ENCODE measurements around the gene CATSPERB.
"Not testable (repeated sequence)": the region's sequence is repeated elsewhere in the genome, so short reads cannot be mapped to it uniquely, and the experiment has no call there.

The CATSPERB gene
- total RNA-seq = 2.0 to 6.0 (median 5.0) reads per million in 4 experiments

DNA sequence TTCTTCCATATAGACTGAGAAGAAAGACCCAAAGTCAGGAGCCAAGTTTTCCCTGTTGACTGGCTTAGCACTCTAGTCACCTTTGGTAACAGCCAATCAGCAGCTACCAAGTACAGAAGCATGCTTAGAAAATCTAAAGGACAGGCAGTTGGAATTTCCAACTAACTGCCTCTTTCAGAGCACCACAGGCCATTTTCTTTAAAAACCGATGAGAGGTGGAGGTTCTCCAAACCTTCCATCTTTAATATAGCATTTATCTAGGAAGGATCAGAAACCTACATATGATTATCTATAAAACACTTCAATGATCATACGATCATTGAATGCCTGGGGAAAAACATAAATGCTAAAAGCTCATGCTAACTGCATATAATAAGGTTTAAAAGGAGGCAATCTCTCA, at the start of gene CATSPERB:
CATSPERB (minus strand) TSS at position 101 of the 400 bp plus-strand sequence. CDS start 2,607 bp downstream, outside the sequence.
- DNase-seq = no peak

DNA sequence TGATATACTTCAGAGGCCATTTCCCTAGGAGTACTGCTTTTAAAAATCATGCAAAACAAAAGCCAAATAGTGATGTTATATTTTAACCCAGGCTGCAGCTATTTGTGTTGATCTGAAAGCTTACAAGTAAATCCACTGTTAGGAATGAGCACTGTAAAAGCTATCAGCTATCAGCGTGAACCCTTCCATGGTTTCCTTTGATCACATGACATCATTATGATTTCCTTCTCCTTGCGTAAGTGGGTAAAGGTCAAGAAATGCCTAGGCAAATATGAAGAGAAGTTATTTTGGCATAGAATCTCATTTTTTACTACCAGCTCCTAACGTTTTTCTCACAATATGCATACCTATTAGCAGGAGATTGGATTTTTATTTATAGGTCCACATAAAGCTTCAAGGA, 48.6 kb upstream of the CATSPERB start:
- DNase-seq = no peak

- no peak for DNase-seq
Observed at GRCh38 chr14:91778217-91778616, 46.3 kb upstream of the CATSPERB start.

- DNase-seq = no peak
Observed at GRCh38 chr14:91774140-91775096, 42.5 kb upstream of the CATSPERB start.

DNA sequence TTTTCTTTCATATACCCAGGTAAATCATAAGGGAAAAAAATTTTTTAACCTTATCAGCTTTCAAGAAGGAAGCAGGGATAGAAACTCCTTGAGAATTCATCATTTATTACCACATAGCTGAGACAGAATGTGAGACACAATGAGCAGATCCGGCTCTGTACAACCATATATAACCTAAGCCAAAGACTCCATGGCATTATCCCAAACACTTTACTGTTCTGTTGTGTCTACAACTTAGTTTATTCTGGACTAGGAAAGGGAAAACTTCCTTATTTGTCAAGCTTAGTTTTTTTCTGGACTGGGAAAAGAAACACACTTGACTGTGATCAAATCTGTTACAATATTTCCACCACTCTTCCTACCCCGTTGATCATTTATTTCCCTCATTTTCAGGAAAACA, 38.3 kb upstream of the CATSPERB start:
- no peak for DNase-seq

DNA sequence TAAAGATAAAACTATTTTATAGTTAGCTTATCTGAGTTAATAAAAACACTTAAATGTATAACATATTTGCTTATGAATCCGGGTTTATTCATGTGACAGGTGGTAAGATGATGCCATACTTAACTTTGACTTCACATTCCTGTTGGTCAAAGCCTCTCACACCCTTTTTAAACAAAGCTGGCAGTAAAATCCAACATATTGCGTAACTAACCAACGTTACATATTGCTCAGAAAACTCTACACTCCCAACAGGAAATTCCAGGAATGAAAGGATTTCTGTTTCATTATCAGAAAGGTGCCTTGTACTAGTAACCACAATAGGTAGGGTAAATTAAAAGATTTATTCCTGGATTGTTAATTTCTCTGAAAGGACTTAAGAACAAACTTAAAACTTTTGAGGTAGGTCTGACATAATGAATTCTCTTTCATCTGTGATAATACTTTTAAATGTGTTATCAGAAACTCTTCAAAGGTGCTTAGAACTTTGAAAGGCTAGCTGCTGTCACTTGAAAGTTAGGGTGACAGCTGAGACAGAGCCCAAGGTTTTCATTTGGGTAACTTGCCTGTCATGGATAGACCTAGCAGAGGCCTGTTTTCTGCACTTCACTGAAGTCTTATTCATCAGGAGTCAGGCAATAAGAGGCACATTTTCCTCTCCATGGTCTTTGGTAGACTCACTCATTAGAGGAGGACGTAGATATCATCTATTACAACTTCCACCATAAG, 23.8 kb upstream of the CATSPERB start:
- DNase-seq = no peak

- DNase-seq = no peak
Observed at GRCh38 chr14:91754819-91755218, 22.9 kb upstream of the CATSPERB start.

GRCh38 chr14:91754185-91754584, 22.3 kb upstream of the CATSPERB start:
- no peak for DNase-seq

- no peak for DNase-seq
Observed at GRCh38 chr14:91753501-91754128, 21.7 kb upstream of the CATSPERB start.

DNA sequence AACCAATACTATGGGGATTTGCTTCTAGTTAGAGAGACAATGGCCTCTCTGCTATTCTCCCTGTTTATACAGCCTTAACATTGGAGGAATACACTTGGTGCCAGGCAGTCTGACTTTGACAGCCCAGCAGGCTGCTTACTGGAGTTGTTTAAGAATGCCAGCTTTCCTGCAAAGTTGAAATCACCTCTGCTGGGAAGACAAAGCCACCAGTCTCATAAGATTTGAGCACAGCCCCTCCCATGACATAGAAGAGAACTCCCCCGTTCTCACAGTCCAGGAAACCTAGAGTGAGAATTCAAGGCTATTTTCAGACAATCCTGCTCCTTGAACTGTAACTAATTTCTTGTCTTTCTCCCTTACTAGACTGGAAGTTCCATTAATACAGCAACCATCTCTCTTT, 21.1 kb upstream of the CATSPERB start:
- no peak for DNase-seq

DNA sequence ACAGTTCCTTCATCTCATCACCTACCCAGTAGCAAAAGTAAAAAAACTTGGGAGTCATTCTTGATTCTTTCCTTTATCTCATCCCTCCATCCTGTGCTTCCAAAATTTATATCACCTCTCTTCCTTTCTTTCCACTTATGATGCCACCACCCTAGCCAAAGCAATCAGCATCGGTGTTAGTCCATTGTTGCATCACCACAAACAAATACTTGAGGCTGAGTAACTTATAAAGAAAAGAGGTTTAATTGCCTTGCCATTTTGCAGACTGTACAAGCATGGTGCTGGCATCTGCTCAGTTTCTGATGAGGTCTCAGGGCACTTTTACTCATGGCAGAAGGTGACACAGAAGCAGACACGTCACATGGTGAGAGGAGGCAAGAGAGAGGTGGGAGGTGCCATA, 19.8 kb upstream of the CATSPERB start:
- no peak for DNase-seq

DNA sequence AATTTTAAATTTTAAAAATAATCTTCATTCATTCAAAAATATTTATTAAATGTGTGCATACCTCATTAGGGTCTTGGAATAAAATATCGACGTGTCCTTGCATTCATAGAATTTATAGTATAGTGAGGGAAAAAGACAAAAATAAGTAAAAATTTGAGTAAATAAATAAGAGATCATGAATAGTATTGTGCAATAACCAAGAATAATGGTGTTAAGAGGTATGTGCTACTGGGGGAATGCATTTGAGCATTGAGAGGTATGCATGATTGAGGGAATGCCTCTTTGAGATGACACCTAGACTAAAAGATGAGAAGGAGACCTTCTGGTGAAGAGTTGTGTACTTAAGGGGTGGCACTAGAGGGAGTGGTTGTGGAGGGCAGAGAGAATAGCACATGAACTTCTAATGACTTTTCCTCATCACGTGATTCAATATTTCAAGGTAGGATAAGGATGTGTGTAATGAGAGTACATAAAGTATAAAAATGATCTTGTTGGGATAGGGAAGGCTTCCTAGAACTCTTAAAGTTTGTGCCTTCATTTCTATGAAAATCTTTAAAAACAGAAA, 18.8 kb upstream of the CATSPERB start:
- DNase-seq = no peak

DNA sequence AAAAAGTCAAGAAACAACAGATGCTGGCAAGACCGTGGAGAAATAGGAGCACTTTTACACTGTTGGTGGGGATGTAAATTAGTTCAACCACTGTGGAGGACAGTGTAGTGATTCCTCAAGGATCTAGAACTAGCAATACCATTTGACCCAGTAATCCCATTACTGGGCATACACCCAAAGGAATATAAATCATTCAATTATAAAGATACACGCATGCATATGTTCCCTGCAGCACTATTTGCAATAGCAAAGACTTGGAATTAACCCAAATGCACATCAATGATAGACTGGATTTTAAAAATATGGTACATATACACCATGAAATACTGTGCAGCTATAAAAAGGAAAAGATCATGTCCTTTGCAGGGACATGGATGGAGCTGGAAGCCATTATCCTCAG, 18.0 kb upstream of the CATSPERB start:
- DNase-seq = no peak

DNA sequence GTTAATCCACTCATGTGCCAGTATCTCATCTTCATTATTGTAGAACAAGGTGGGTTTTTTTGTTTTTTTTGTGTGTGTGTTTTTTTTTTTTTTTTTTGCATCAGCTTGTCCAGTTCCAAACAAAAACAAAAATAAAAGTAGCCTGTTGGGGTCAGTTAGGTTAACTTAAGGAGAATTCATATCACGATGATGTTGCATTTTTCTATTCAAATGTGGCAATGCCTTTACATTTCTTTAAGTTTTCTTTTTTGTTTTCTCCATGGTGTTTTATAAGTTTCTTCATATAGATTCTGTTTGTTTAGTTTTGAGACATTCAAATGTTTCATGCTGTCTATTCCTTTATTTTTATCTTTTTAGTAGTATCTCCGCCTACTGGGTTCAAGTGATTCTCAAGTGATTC, 16.2 kb upstream of the CATSPERB start:
- no peak for DNase-seq

DNA sequence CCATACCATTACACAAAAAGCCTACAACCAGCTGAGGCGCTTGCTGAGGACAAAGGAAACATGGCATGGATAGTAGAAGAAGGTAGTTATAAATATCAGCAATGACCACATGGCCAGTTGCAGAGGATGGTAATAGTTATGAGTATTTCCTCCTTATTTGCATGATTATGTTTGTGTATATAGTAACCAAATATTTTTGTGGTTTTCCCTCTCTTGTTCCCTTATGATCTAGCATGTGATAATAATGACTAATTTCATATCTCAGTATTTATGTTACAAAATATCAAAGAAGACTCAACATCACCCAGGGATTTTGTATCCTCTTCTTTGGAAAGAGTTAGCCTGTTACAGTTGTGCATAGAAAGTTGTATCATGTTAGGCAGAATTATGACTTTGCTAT, 13.5 kb upstream of the CATSPERB start:
- no peak for DNase-seq

DNA sequence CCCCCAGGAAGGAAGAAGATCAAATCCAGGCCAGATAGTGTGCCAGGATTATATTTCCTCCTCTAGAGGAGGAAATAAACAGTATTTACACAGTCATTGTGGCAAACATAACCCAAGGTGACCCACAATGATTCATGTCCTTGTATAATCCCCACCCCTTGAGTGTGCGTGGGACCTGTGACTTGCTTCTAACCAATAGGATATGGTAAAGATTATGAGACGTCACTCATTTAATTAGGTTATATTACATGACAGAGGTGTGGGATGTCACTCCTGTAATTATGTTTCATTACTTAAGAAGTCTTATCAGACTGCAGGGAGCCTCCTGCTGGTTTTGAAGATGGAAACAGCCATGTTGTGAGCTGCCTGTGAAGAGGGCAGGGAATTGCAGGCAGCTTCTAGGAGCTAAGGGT, 12.2 kb upstream of the CATSPERB start:
- no peak for DNase-seq

- DNase-seq = no peak
Observed at GRCh38 chr14:91743305-91743653, 11.4 kb upstream of the CATSPERB start.

DNA sequence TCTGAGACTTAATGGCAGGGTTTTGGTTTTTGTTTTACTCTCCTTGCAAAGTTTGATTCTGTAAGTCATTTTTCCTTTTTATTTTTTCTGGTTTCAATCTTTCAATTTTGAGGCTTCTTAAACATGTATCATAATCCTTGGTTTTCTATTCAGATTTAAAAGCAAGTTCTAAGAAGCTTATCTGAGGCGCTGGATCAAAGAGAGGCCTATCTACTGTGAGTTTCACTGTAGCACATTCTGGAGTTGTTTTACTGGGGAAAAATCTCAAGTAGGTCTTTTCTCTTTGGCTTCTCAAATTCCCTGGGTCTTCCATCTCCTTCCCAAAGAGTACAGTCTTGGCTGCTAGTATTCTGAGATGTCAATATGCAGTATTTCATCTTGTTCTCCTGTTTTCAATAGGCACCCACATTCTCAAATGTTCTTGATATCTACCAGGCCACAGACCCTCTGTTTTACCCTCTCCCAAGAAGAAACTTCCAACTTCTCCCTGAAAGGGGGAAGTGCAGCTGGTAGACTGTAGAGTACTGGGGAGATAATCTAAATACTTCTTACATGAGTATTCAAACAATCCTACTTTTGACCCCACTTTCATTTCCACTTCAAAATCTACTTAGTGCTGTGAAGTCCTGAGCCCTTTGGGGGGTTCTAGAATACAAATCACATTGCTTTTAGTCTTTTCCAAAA, 10.9 kb upstream of the CATSPERB start:
- DNase-seq = no peak

GRCh38 chr14:91739867-91740266, 8.0 kb upstream of the CATSPERB start:
- DNase-seq = not testable (repeated sequence)

GRCh38 chr14:91737619-91738018, 5.7 kb upstream of the CATSPERB start:
- DNase-seq = no peak

DNA sequence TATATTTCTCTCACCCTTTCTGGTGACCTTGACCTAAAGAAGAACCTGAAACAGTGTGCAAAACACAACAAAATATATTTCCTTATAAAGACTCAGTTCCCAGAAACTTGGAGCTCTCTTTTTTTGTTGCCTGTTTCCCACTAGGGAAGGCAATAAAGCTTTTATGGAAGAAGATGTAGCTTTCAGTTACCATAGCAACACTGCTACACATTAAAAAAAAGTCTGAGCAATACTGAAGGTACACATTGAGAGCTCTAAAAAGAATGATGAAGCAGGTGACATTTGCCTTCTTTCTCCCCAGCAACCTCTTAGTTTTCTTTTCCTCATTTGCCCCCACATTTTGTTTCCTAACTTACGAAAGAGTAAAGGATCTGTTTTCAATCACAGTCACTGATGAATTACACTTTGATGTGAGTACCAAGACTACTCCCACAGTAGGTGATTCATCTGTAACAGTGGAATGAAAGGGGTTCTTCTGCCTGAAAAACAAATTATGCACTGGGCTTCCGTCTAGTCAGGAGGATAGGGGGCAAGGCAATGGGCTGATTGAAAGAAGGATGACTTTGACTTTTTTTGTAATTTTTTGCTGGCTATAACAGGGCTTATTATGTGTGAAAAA, 1.1 kb upstream of the CATSPERB start:
- DNase-seq = no peak

DNA sequence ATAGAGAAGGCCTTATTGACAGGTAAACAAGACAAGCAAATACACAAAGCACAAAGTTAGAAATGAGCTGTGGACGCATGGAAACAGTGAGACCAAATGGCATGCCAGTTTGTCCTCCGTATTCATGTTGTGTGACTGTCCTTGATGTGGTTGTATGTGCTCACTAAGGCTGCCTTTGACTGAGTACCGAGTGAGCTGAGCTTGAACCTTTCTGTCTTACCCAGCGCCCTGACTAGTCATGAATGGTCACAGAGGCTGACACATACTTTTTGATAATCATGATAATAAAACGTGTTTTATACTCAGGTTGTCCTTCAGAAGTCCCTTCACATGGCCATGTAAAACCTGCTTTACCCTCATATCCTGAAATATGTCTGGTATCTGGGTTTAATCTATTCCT, 553 bp upstream of the CATSPERB start:
- DNase-seq = no peak
